ENCODE data around the gene SPOCK3. TPM values are rescaled to one million over a fixed set of nuclear protein-coding genes. Genes with fewer than 3 reads are reported as not detected.

Gene SPOCK3
- total and polyA plus RNA-seq, 10 of the 15 experiments (the other 5 are each of a cell fraction or from before 2014, with no cell fraction given): 0.06 to 0.39 (median 0.09) TPM; not detected in 5

DNA sequence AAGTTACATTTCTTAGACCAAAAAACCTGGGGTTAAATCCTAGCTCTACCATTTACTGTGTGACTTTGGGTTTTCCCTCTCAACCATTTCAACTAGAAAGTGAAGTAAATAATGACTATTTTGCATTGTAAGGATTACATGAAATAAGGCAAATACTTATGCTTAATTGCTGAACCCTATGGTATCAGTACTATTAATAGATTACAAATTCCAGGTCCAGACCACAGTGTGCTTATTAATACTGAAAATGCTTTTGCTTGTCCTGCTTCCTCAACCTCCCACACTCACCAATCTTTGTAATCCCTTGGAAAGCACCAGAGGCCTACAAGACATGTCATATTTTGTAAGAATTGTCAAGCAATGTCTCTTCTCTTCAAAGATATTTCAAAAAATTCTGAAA lies 456.5 kb downstream of the SPOCK3 start (continued):
- TF ChIP-seq, protein P1, sequence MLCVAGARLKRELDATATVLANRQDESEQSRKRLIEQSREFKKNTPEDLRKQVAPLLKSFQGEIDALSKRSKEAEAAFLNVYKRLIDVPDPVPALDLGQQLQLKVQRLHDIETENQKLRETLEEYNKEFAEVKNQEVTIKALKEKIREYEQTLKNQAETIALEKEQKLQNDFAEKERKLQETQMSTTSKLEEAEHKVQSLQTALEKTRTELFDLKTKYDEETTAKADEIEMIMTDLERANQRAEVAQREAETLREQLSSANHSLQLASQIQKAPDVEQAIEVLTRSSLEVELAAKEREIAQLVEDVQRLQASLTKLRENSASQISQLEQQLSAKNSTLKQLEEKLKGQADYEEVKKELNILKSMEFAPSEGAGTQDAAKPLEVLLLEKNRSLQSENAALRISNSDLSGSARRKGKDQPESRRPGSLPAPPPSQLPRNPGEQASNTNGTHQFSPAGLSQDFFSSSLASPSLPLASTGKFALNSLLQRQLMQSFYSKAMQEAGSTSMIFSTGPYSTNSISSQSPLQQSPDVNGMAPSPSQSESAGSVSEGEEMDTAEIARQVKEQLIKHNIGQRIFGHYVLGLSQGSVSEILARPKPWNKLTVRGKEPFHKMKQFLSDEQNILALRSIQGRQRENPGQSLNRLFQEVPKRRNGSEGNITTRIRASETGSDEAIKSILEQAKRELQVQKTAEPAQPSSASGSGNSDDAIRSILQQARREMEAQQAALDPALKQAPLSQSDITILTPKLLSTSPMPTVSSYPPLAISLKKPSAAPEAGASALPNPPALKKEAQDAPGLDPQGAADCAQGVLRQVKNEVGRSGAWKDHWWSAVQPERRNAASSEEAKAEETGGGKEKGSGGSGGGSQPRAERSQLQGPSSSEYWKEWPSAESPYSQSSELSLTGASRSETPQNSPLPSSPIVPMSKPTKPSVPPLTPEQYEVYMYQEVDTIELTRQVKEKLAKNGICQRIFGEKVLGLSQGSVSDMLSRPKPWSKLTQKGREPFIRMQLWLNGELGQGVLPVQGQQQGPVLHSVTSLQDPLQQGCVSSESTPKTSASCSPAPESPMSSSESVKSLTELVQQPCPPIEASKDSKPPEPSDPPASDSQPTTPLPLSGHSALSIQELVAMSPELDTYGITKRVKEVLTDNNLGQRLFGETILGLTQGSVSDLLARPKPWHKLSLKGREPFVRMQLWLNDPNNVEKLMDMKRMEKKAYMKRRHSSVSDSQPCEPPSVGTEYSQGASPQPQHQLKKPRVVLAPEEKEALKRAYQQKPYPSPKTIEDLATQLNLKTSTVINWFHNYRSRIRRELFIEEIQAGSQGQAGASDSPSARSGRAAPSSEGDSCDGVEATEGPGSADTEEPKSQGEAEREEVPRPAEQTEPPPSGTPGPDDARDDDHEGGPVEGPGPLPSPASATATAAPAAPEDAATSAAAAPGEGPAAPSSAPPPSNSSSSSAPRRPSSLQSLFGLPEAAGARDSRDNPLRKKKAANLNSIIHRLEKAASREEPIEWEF (IDR thresholded peaks at IDR 0.05; ENCODE audit: insufficient replicate concordance, low read depth, low read length): no peak
- TF ChIP-seq RB1 (IDR thresholded peaks at IDR 0.05; ENCODE audit: borderline replicate concordance): no peak
- peak; percentile 78 for TF ChIP-seq NFIC (IDR thresholded peaks at IDR 0.05; ENCODE audit: low read depth, low read length)
- no peak for TF ChIP-seq SPI1 (IDR thresholded peaks at IDR 0.05; ENCODE audit: borderline replicate concordance, insufficient read depth, low read depth, low read length)
- no peak for TF ChIP-seq CEBPB (IDR thresholded peaks at IDR 0.05; ENCODE audit: borderline replicate concordance in 1 of 2, low read depth in 2 of 2, low read length in 2 of 2)
- TF ChIP-seq JUND (IDR thresholded peaks at IDR 0.05; ENCODE audit: low read depth, low read length): no peak
- TF ChIP-seq BHLHE40 (IDR thresholded peaks at IDR 0.05; ENCODE audit: borderline replicate concordance in 1 of 2, low read depth in 2 of 2, low read length in 1 of 2): no peak
- TF ChIP-seq SIX5 (IDR thresholded peaks at IDR 0.05; ENCODE audit: low read depth, low read length, severe bottlenecking): no peak
- TF ChIP-seq, protein P2, sequence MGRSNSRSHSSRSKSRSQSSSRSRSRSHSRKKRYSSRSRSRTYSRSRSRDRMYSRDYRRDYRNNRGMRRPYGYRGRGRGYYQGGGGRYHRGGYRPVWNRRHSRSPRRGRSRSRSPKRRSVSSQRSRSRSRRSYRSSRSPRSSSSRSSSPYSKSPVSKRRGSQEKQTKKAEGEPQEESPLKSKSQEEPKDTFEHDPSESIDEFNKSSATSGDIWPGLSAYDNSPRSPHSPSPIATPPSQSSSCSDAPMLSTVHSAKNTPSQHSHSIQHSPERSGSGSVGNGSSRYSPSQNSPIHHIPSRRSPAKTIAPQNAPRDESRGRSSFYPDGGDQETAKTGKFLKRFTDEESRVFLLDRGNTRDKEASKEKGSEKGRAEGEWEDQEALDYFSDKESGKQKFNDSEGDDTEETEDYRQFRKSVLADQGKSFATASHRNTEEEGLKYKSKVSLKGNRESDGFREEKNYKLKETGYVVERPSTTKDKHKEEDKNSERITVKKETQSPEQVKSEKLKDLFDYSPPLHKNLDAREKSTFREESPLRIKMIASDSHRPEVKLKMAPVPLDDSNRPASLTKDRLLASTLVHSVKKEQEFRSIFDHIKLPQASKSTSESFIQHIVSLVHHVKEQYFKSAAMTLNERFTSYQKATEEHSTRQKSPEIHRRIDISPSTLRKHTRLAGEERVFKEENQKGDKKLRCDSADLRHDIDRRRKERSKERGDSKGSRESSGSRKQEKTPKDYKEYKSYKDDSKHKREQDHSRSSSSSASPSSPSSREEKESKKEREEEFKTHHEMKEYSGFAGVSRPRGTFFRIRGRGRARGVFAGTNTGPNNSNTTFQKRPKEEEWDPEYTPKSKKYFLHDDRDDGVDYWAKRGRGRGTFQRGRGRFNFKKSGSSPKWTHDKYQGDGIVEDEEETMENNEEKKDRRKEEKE (IDR thresholded peaks at IDR 0.05): no peak
- TF ChIP-seq, protein P3, sequence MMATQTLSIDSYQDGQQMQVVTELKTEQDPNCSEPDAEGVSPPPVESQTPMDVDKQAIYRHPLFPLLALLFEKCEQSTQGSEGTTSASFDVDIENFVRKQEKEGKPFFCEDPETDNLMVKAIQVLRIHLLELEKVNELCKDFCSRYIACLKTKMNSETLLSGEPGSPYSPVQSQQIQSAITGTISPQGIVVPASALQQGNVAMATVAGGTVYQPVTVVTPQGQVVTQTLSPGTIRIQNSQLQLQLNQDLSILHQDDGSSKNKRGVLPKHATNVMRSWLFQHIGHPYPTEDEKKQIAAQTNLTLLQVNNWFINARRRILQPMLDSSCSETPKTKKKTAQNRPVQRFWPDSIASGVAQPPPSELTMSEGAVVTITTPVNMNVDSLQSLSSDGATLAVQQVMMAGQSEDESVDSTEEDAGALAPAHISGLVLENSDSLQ (IDR thresholded peaks at IDR 0.05): no peak
- 0 out of 2 replicates have a peak, but pooled peaks have one; percentile 51 for TF ChIP-seq MEF2A (IDR thresholded peaks at IDR 0.05; ENCODE audit: insufficient read depth, low read depth, low read length)
- TF ChIP-seq, protein P4, sequence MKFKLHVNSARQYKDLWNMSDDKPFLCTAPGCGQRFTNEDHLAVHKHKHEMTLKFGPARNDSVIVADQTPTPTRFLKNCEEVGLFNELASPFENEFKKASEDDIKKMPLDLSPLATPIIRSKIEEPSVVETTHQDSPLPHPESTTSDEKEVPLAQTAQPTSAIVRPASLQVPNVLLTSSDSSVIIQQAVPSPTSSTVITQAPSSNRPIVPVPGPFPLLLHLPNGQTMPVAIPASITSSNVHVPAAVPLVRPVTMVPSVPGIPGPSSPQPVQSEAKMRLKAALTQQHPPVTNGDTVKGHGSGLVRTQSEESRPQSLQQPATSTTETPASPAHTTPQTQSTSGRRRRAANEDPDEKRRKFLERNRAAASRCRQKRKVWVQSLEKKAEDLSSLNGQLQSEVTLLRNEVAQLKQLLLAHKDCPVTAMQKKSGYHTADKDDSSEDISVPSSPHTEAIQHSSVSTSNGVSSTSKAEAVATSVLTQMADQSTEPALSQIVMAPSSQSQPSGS (IDR thresholded peaks at IDR 0.05; ENCODE audit: low read length): peak; percentile 39; the same call in 1 of the 2 replicates
- TF ChIP-seq NR2C2 (IDR thresholded peaks at IDR 0.05; ENCODE audit: borderline replicate concordance, control insufficient read depth, insufficient read length, low read depth): no peak
- no peak for TF ChIP-seq ZNF384 (IDR thresholded peaks at IDR 0.05; ENCODE audit: borderline replicate concordance, low read depth, low read length)
- TF ChIP-seq STAT3 (IDR thresholded peaks at IDR 0.05; ENCODE audit: low read depth, low read length): no peak
- TF ChIP-seq MTA2 (IDR thresholded peaks at IDR 0.05; ENCODE audit: low read depth): peak; percentile 44; the same call in 1 of the 2 replicates
- TF ChIP-seq IKZF1 (conservative IDR thresholded peaks at IDR 0.05): peak; percentile 52; the same call in 1 of the 2 replicates
- no peak for TF ChIP-seq RAD51 (IDR thresholded peaks at IDR 0.05)
- TF ChIP-seq SREBF1 (IDR thresholded peaks at IDR 0.05; ENCODE audit: low read length): no peak

Data from GM12878 (cell line).